IMR-90 (cell line): Measurements from ENCODE around the gene FBXO44. TPM values are rescaled to one million over a fixed set of nuclear protein-coding genes. Genes with fewer than 3 reads are reported as not detected.
A peak's percentile ranks its signal among the peaks of the same experiment; 100 is the strongest.

ENCODE experiments used
- ATAC-seq: fragments of 200-7000 bp; cut with Tn5 transposase; 2 replicates; pipeline ENCODE4 v1.9.1; 2020; ENCODE audit warnings: low read depth, mild to moderate bottlenecking, moderate library complexity
- Bru-seq: library from RNA; stranded (reverse); fragments of 400-500 nt; gene quantifications from one replicate; lab custom pipeline; 2021; lab: Mats Ljungman, UMichigan
- BruChase-seq, 2 experiments: library from RNA; stranded (reverse); fragments of 400-500 nt; gene quantifications; one replicate each; lab custom pipeline; 2021; lab: Mats Ljungman, UMichigan
- BruUV-seq: library from RNA; stranded (reverse); fragments of 400-500 nt; replicated peaks from 2 replicates; lab custom pipeline; 2021; lab: Mats Ljungman, UMichigan
- CTCF ChIA-PET: fragments of 300-600 bp; formaldehyde crosslinking; extraction: SDS; loops from one replicate; lab custom pipeline; 2021; ENCODE audit warnings: antibody characterized with exemption; lab: Yijun Ruan, JAX
- POLR2A ChIA-PET: fragments of 300-600 bp; sonication (Branson Sonifier 250); formaldehyde crosslinking; loops from one replicate; lab custom pipeline; 2022; ENCODE audit warnings: antibody characterized with exemption; ENCODE audit not compliant: unreplicated experiment; lab: Charles Lee
- DNase-seq: peaks from one replicate; pipeline ENCODE4 v3.0.0; 2013
- H2AFZ ChIP-seq: replicated peaks from 2 replicates; pipeline ENCODE3; 2013; ENCODE audit warnings: low read length, mild to moderate bottlenecking; ENCODE audit not compliant: poor library complexity
- H2AK5ac ChIP-seq: 2 replicates; pipeline ENCODE4 v1.6.1; 2013; ENCODE audit warnings: low read depth, low read length, inconsistent platforms
- H2AK9ac ChIP-seq: replicated peaks from 2 replicates; pipeline ENCODE3; 2013; ENCODE audit warnings: mild to moderate bottlenecking, low read depth, low read length, moderate library complexity; ENCODE audit not compliant: poor library complexity
- H2BK120ac ChIP-seq: 2 replicates; pipeline ENCODE4 v1.6.1; 2013; ENCODE audit warnings: low read depth, low read length, inconsistent platforms
- H2BK15ac ChIP-seq: 3 replicates; pipeline ENCODE4 v1.6.1; 2013; ENCODE audit warnings: low read depth, low read length, inconsistent platforms
- H2BK20ac ChIP-seq: 2 replicates; pipeline ENCODE4 v1.6.1; 2013; ENCODE audit warnings: low read depth, mild to moderate bottlenecking, inconsistent platforms, low read length, moderate library complexity
- H2BK5ac ChIP-seq: 2 replicates; pipeline ENCODE4 v1.6.1; 2013; ENCODE audit warnings: mild to moderate bottlenecking, low read depth, low read length, inconsistent platforms; ENCODE audit not compliant: poor library complexity, severe bottlenecking
- H3K14ac ChIP-seq: replicated peaks from 2 replicates; pipeline ENCODE4 v1.6.1; 2013; ENCODE audit warnings: low read depth, low read length, inconsistent platforms
- H3K18ac ChIP-seq: 2 replicates; pipeline ENCODE4 v1.6.1; 2013; ENCODE audit warnings: low read depth, low read length, control low read depth
- H3K23ac ChIP-seq: 2 replicates; pipeline ENCODE4 v1.6.1; 2013; ENCODE audit warnings: low read depth, low read length, inconsistent platforms
- H3K27ac ChIP-seq: 2 replicates; pipeline ENCODE4 v1.5.1; 2013; ENCODE audit warnings: mild to moderate bottlenecking, control low read depth, low read length; ENCODE audit not compliant: insufficient read depth
- H3K27me3 ChIP-seq: 2 replicates; pipeline ENCODE4 v1.6.1; 2013; ENCODE audit warnings: low read length; ENCODE audit not compliant: control insufficient read depth, insufficient read depth
- H3K36me3 ChIP-seq: 2 replicates; pipeline ENCODE4 v1.6.1; 2013; ENCODE audit warnings: low read length, mixed read lengths; ENCODE audit not compliant: control insufficient read depth, insufficient read depth
- H3K4ac ChIP-seq: 2 replicates; pipeline ENCODE4 v1.6.1; 2013; ENCODE audit warnings: low read depth, low read length, inconsistent platforms
- H3K4me1 ChIP-seq: 2 replicates; pipeline ENCODE4 v1.6.1; 2013; ENCODE audit warnings: low read length, mixed read lengths; ENCODE audit not compliant: control insufficient read depth, insufficient read depth
- H3K4me2 ChIP-seq: 2 replicates; pipeline ENCODE4 v1.6.1; 2013; ENCODE audit warnings: low read depth, mild to moderate bottlenecking, control low read depth, low read length, moderate library complexity
- H3K4me3 ChIP-seq: 2 replicates; pipeline ENCODE4 v1.5.1; 2013; ENCODE audit warnings: low read depth, mild to moderate bottlenecking, control low read depth, low read length, moderate library complexity; ENCODE audit not compliant: insufficient read depth
- H3K56ac ChIP-seq: 2 replicates; pipeline ENCODE4 v1.6.1; 2013; ENCODE audit warnings: low read length, inconsistent platforms; ENCODE audit not compliant: insufficient read depth; ENCODE audit errors: extremely low read depth
- H3K79me1 ChIP-seq, 2 experiments: 2 replicates each; pipeline ENCODE4 v1.6.1; 2013; ENCODE audit warnings: low read length in 2 of 2, inconsistent platforms in 1 of 2, low read depth in 1 of 2
- H3K9ac ChIP-seq: 2 replicates; pipeline ENCODE4 v1.6.1; 2013; ENCODE audit warnings: low read depth, low read length, control low read depth
- H3K9me1 ChIP-seq: 2 replicates; pipeline ENCODE4 v1.6.1; 2013; ENCODE audit warnings: low read length, inconsistent platforms; ENCODE audit not compliant: insufficient read depth
- H3K9me3 ChIP-seq: 2 replicates; pipeline ENCODE4 v1.6.1; 2013; ENCODE audit warnings: low read length; ENCODE audit not compliant: control insufficient read depth, insufficient read depth
- H4K20me1 ChIP-seq: 2 replicates; pipeline ENCODE4 v1.6.1; 2013; ENCODE audit warnings: low read length, inconsistent platforms; ENCODE audit not compliant: insufficient read depth
- H4K5ac ChIP-seq: 2 replicates; pipeline ENCODE4 v1.6.1; 2013; ENCODE audit warnings: mild to moderate bottlenecking, low read depth, low read length, control low read depth
- H4K8ac ChIP-seq, 2 experiments: 2 replicates each; pipeline ENCODE4 v1.6.1; 2013; ENCODE audit warnings: low read depth in 2 of 2, low read length in 2 of 2, control low read depth in 1 of 2, inconsistent platforms in 1 of 2
- H4K91ac ChIP-seq: 2 replicates; pipeline ENCODE4 v1.6.1; 2013; ENCODE audit warnings: low read depth, low read length, inconsistent platforms; ENCODE audit not compliant: insufficient read depth
- BHLHE40 ChIP-seq: fragments of 150-350 bp; IDR thresholded peaks from 2 replicates; pipeline ENCODE4 v1.6.1; 2016; ENCODE audit warnings: mild to moderate bottlenecking, low read depth, low read length
- CEBPB ChIP-seq: IDR thresholded peaks from 2 replicates; pipeline ENCODE4 v1.6.1; 2012; ENCODE audit warnings: low read depth, low read length, improper control_type of control experiment
- FOS ChIP-seq: fragments of 150-350 bp; IDR thresholded peaks from 2 replicates; pipeline ENCODE4 v1.6.1; 2016; ENCODE audit warnings: low read depth, low read length
- MAFK ChIP-seq: IDR thresholded peaks from 2 replicates; pipeline ENCODE4 v1.6.1; 2012; ENCODE audit warnings: low read depth, low read length, improper control_type of control experiment
- MAZ ChIP-seq: IDR thresholded peaks from 2 replicates; pipeline ENCODE4 v1.6.1; 2012; ENCODE audit warnings: low read depth, mild to moderate bottlenecking, low read length, improper control_type of control experiment, moderate library complexity, borderline replicate concordance
- MXI1 ChIP-seq: IDR thresholded peaks from 2 replicates; pipeline ENCODE4 v1.6.1; 2012; ENCODE audit warnings: low read depth, mild to moderate bottlenecking, low read length, moderate library complexity, borderline replicate concordance
- NFE2L2 ChIP-seq: fragments of 150-350 bp; IDR thresholded peaks from 2 replicates; pipeline ENCODE4 v1.6.1; 2016; ENCODE audit warnings: low read depth, mild to moderate bottlenecking, low read length
- POLR2A ChIP-seq: IDR thresholded peaks from 2 replicates; pipeline ENCODE4 v1.6.1; 2012; ENCODE audit warnings: mild to moderate bottlenecking, low read depth, low read length
- RAD21 ChIP-seq: IDR thresholded peaks from 2 replicates; pipeline ENCODE4 v1.6.1; 2012; ENCODE audit warnings: low read length, improper control_type of control experiment
- WGBS, 2 experiments: methylation state at CpG; one replicate each; pipeline versions ENCODE4 v1.1.5 to v1.1.7; 2013; ENCODE audit warnings: missing lambda C conversion rate in 2 of 2; ENCODE audit not compliant: insufficient read length in 1 of 2; ENCODE audit errors: extremely low coverage in 2 of 2; 5-methylcytosine and 5-hydroxymethylcytosine counted together
- dilution Hi-C: fragments of 300-500 bp; cut with HindIII; formaldehyde crosslinking; loops from one replicate; pipeline ENCODE4 v1.14.3; 2018; ENCODE audit warnings: low sequenced_read_pairs; ENCODE audit not compliant: unreplicated experiment
- in situ Hi-C: fragments of 300-500 bp; cut with MboI; formaldehyde crosslinking; loops from 3 replicates; pipeline ENCODE4 v1.14.3; 2019; ENCODE audit warnings: low sequenced_read_pairs, inconsistent platforms, mixed read lengths
- intact Hi-C: fragments of 100-400 bp; cut with micrococcal nuclease; formaldehyde crosslinking; loops from 2 replicates; pipeline ENCODE4 v1.10.0; 2022
- long read RNA-seq: library from polyadenylated mRNA; unstranded; transcript quantifications from one replicate; pipeline ENCODE4 v2.0.0, GENCODE V29; 2021; ENCODE audit not compliant: unreplicated experiment
- polyA plus RNA-seq, 3 experiments: library from polyadenylated mRNA; depleted of rRNA; stranded (reverse); fragments of >200 nt; gene quantifications; 2 replicates each; pipeline ENCODE4 v1.2.3, GENCODE V29; 2012; ENCODE audit warnings: low replicate concordance in 1 of 3
- total RNA-seq: library from RNA; depleted of rRNA; stranded (reverse); fragments of >200 nt; gene quantifications from 2 replicates; pipeline ENCODE4 v1.2.3, GENCODE V29; 2012; rRNA removed
- TF ChIP-seq, protein P1 (sequence below): fragments of 150-350 bp; IDR thresholded peaks from 2 replicates; pipeline ENCODE4 v1.6.1; 2016; ENCODE audit warnings: low read depth, mild to moderate bottlenecking, low read length, moderate library complexity, borderline replicate concordance
- TF ChIP-seq, protein P2 (sequence below): fragments of 150-350 bp; IDR thresholded peaks from 2 replicates; pipeline ENCODE4 v1.6.1; 2017; ENCODE audit warnings: mild to moderate bottlenecking, antibody characterized with exemption, low read length, low read depth

Gene FBXO44, protein sequence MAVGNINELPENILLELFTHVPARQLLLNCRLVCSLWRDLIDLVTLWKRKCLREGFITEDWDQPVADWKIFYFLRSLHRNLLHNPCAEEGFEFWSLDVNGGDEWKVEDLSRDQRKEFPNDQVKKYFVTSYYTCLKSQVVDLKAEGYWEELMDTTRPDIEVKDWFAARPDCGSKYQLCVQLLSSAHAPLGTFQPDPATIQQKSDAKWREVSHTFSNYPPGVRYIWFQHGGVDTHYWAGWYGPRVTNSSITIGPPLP
- total RNA-seq = 7.8 and 9.3 TPM in 2 replicates
- 25.5 and 30.5 TPM in 2 replicates for polyA plus RNA-seq (2012; rRNA removed)
- 23.4 and 34.2 TPM in 2 replicates for polyA plus RNA-seq (2012; cell fraction: cytosol; rRNA removed)
- 165 and 273 TPM in 2 replicates for polyA plus RNA-seq (2012; cell fraction: nucleus; rRNA removed; ENCODE audit: low replicate concordance)
- percentile 52 among the genes with signal in this experiment for Bru-seq, nascent RNA
- percentile 48 among the genes with signal in this experiment for BruChase-seq, experiment 1, labeled RNA remaining after a 6-hour chase
- percentile 45 among the genes with signal in this experiment for BruChase-seq, experiment 2, labeled RNA remaining after a 2-hour chase
- long read RNA-seq, transcript FBXO44-202 (6 exons, 2,903 nt) = minor isoform, 10 of 50 reads
- long read RNA-seq, transcript FBXO44-204 (5 exons, 1,734 nt) = major isoform, 13 of 50 reads
- long read RNA-seq, partial matches to known transcripts = 13 of 50 reads
- long read RNA-seq, other reads (novel, unspliced or antisense) = 10 of 50 reads

DNA sequence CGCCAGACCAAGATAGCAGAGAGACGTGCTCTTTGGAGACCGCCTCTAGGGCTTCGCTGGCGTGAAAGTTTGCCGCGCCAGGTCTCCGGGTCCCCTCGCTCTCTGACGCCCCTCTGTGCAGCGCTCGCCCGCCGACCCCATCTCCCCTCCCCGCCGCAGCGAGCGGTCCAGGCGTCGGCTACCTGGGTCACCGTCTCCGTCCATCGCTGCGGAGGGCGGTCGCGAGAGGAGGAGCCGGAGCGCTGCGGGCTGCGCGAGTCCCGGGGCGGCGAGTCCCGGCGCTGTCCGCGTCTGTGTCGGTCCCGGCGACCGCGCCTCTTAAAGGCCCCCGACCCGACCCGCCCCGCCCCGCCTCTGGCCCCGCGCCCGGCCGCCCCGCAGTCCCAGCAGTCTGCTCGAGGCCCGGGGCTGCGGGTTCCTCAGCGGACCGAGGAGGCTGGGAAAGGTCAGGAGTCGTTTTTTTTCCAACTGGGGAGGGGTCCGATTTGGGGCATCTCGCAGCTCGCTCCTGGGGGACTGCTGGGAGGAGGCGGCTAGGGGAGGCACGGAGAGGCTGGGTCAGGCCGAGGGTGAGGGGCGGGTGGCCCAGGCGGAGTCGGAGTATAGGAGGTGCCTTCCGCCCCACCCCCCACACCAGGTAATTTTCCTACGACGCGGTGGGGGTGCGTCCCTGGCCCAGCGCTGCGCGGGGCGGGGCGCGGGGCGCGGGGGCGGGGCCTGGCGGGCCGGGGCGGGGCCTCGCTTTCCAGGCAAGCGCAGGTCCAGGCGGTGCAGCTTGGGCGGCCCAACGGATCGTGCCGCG lies at the start of gene FBXO44, which contains the start of gene FBXO2:
Gene FBXO44, plus strand, starts transcription at position 741 of the 802 bp plus-strand sequence. CDS start 959 bp downstream, outside the sequence.
Gene FBXO2, minus strand, starts transcription at position 293 of the 802 bp plus-strand sequence. Its CDS starts 89 bp downstream, at position 204.
- Histone ChIP-seq H4K91ac (no peak within 1 kb of the TSS), H3K4me3 (peak within 1 kb of the TSS; percentile 89), H2AK9ac (peak within 1 kb of the TSS; percentile 52), H3K9ac (peak within 1 kb of the TSS; percentile 84), H3K4me2 (peak within 1 kb of the TSS; percentile 96), H3K4ac (peak within 1 kb of the TSS; percentile 39; the same call in 1 of the 2 replicates), H2BK5ac (no peak within 1 kb of the TSS), H3K36me3 (peaks cover 10% of the 10 kb centered on the region; the same call in 1 of the 2 replicates), H2BK120ac (no peak within 1 kb of the TSS), H4K8ac (peak within 1 kb of the TSS in 1 of 2 experiments; percentile 65; a peak in 1 of 4 replicates), H3K27ac (no peak within 1 kb of the TSS; the same call in 1 of the 2 replicates), H2BK15ac (no peak within 1 kb of the TSS), H3K27me3 (peaks cover 14% of the 10 kb centered on the region), H3K14ac (peak within 1 kb of the TSS; percentile 59; the same call in 1 of the 2 replicates), H3K56ac (no peak within 1 kb of the TSS), H3K9me3 (no peaks in the 10 kb centered on the region), H3K23ac (no peak within 1 kb of the TSS), H2BK20ac (no peak within 1 kb of the TSS), H3K18ac (no peak within 1 kb of the TSS; the same call in 1 of the 2 replicates), H3K79me1 (peaks cover 0 to 4% of the 10 kb centered on the region in 2 experiments; a peak in 1 of 4 replicates), H3K4me1 (no peaks in the 10 kb centered on the region; the same call in 1 of the 2 replicates), H2AK5ac (no peak within 1 kb of the TSS), H3K9me1 (no peaks in the 10 kb centered on the region), H2AFZ (peak within 1 kb of the TSS; percentile 98), H4K5ac (0 out of 2 replicates have a peak within 1 kb of the TSS, but pooled peaks have one; percentile 35), H4K20me1 (no peaks in the 10 kb centered on the region)
- ATAC-seq (peak; percentile 90), DNase-seq (no peak)
- 9% methylated on average over 29 of the region's 94 CpGs; no CpG with 5 or more reads in 1 of the 2 experiments for WGBS, 2 experiments
- BruUV-seq = no TSS peak
- dilution Hi-C loops = no loop called here
- in situ Hi-C loops = no loop called here
- intact Hi-C loops = loop anchor here (10.0 kb wide), 1 partner anchor 250 kb away; no protein-coding TSS in a partner anchor
- ChIA-PET POLR2A (interaction anchor here (1.0 kb wide), 1 partner anchor 10 kb away, joined by 3 read pairs; the partner anchor contains the start of gene FBXO6), CTCF (interaction anchor here (0.7 to 1.0 kb wide), 2 partner anchors 9 to 10 kb away, joined by 3 read pairs; partner anchors contain the start of gene FBXO6)
- TF ChIP-seq, protein P1, sequence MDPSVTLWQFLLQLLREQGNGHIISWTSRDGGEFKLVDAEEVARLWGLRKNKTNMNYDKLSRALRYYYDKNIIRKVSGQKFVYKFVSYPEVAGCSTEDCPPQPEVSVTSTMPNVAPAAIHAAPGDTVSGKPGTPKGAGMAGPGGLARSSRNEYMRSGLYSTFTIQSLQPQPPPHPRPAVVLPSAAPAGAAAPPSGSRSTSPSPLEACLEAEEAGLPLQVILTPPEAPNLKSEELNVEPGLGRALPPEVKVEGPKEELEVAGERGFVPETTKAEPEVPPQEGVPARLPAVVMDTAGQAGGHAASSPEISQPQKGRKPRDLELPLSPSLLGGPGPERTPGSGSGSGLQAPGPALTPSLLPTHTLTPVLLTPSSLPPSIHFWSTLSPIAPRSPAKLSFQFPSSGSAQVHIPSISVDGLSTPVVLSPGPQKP = no peak
- TF ChIP-seq CEBPB (no peak), POLR2A (no peak), MAFK (no peak), MXI1 (no peak), BHLHE40 (no peak), RAD21 (no peak), NFE2L2 (no peak), FOS (no peak), MAZ (no peak)
- TF ChIP-seq, protein P2, sequence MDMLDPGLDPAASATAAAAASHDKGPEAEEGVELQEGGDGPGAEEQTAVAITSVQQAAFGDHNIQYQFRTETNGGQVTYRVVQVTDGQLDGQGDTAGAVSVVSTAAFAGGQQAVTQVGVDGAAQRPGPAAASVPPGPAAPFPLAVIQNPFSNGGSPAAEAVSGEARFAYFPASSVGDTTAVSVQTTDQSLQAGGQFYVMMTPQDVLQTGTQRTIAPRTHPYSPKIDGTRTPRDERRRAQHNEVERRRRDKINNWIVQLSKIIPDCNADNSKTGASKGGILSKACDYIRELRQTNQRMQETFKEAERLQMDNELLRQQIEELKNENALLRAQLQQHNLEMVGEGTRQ = no peak
